Pons (tissue), 1 donor: ENCODE data around the gene ATAD2B.

ENCODE experiments used
- DNase-seq: peaks from one replicate; pipeline ENCODE4 v3.0.0-alpha.2; 2016; ENCODE audit warnings: low spot score

ATAD2B gene

GRCh38 chr2:23912054-23912453 lies 14.9 kb downstream of the ATAD2B start:
- DNase-seq: no peak

GRCh38 chr2:23905155-23905554 lies 21.8 kb downstream of the ATAD2B start:
- no peak for DNase-seq

GRCh38 chr2:23904692-23905091 lies 22.2 kb downstream of the ATAD2B start:
- peak; percentile 10 for DNase-seq

- DNase-seq: no peak
These were observed 22.7 kb downstream of the ATAD2B start for GRCh38 chr2:23904215-23904614.

GRCh38 chr2:23903034-23903433 lies 23.9 kb downstream of the ATAD2B start:
- DNase-seq: no peak

GRCh38 chr2:23901966-23902846 lies 24.7 kb downstream of the ATAD2B start:
- DNase-seq: no peak

- DNase-seq: peak; percentile 11
These were observed 26.2 kb downstream of the ATAD2B start for GRCh38 chr2:23900541-23901322.

- DNase-seq: no peak
These were observed 26.8 kb downstream of the ATAD2B start for GRCh38 chr2:23900133-23900532.

GRCh38 chr2:23871206-23871605 lies 55.7 kb downstream of the ATAD2B start:
- no peak for DNase-seq

GRCh38 chr2:23867449-23867848 lies 59.5 kb downstream of the ATAD2B start:
- DNase-seq: no peak

GRCh38 chr2:23862716-23863426 lies 64.1 kb downstream of the ATAD2B start:
- no peak for DNase-seq

- DNase-seq: no peak
These were observed 65.0 kb downstream of the ATAD2B start for GRCh38 chr2:23861952-23862351.

- no peak for DNase-seq
These were observed 66.9 kb downstream of the ATAD2B start for GRCh38 chr2:23859983-23860382.

GRCh38 chr2:23859234-23859633 lies 67.7 kb downstream of the ATAD2B start:
- DNase-seq: no peak

- DNase-seq: no peak
These were observed 76.2 kb downstream of the ATAD2B start for GRCh38 chr2:23850564-23851256.

GRCh38 chr2:23844905-23845304 lies 82.0 kb downstream of the ATAD2B start:
- no peak for DNase-seq

GRCh38 chr2:23843051-23843976 lies 83.6 kb downstream of the ATAD2B start:
- no peak for DNase-seq

- DNase-seq: no peak
These were observed 86.9 kb downstream of the ATAD2B start for GRCh38 chr2:23839919-23840578.

- DNase-seq: no peak
These were observed 87.9 kb downstream of the ATAD2B start for GRCh38 chr2:23838996-23839395.

GRCh38 chr2:23838581-23838980 lies 88.3 kb downstream of the ATAD2B start:
- no peak for DNase-seq
